Parathyroid adenoma (tissue), 2 donors: ENCODE results near the gene CHTF8.

ENCODE experiments used
- H2AFZ ChIP-seq: fragments of 300-600 bp; sonication (generic); one replicate; pipeline ENCODE4 v1.7.0; 2017; ENCODE audit warnings: antibody characterized with exemption, mild to moderate bottlenecking
- H3K27ac ChIP-seq: fragments of 300-600 bp; sonication (generic); one replicate; pipeline ENCODE4 v1.7.0; 2017
- H3K27me3 ChIP-seq: fragments of 300-600 bp; sonication (generic); one replicate; pipeline ENCODE4 v1.7.0; 2017; ENCODE audit warnings: low read length; ENCODE audit not compliant: control insufficient read depth, insufficient read depth
- H3K36me3 ChIP-seq: fragments of 300-600 bp; sonication (generic); one replicate; pipeline ENCODE4 v1.7.0; 2017; ENCODE audit warnings: low read length; ENCODE audit not compliant: control insufficient read depth, insufficient read depth
- H3K4me1 ChIP-seq: fragments of 300-600 bp; sonication (generic); one replicate; pipeline ENCODE4 v1.7.0; 2017; ENCODE audit warnings: control low read depth
- H3K4me2 ChIP-seq: fragments of 300-600 bp; sonication (generic); one replicate; pipeline ENCODE4 v1.7.0; 2017; ENCODE audit warnings: low read length
- H3K4me3 ChIP-seq: fragments of 300-600 bp; sonication (generic); one replicate; pipeline ENCODE4 v1.7.0; 2017; ENCODE audit warnings: low read depth, low read length
- H3K79me2 ChIP-seq: fragments of 300-600 bp; sonication (generic); one replicate; pipeline ENCODE4 v1.7.0; 2017; ENCODE audit warnings: control low read depth
- H3K9ac ChIP-seq: fragments of 300-600 bp; sonication (generic); one replicate; pipeline ENCODE4 v1.7.0; 2017; ENCODE audit warnings: mild to moderate bottlenecking
- H3K9me3 ChIP-seq: fragments of 300-600 bp; sonication (generic); one replicate; pipeline ENCODE4 v1.7.0; 2017; ENCODE audit warnings: low read length; ENCODE audit not compliant: control insufficient read depth
- TF ChIP-seq, protein P1 (sequence below): fragments of 300-600 bp; sonication (generic); IDR thresholded peaks from one replicate; pipeline ENCODE4 v1.7.0; 2017; ENCODE audit warnings: antibody characterized with exemption, mild to moderate bottlenecking
- donor health status: primary hyperparathyroidism.

The CHTF8 gene

DNA sequence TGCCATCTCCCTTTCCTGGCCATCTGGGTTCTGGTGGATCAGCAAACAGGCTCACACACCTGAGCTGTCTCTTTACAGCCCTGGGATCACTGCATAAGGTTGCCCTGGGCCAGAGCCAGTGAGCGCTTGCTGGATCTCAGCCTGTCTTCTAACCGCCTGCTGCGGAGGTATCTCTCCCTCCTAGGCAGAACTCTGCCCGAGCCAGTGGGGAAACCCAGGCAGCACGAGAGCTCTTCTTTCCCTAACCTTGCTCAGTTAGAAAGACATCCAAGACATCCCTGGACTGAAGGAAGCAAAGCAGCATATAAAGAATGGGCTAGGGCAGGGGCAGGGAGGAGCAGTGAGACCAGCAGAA is 20.5 kb downstream of the CHTF8 start:
- Histone ChIP-seq H3K79me2 (peaks cover 5% of the 10 kb centered on the region), H3K9me3 (no peaks in the 10 kb centered on the region), H2AFZ (no peak overlapping the region)

DNA sequence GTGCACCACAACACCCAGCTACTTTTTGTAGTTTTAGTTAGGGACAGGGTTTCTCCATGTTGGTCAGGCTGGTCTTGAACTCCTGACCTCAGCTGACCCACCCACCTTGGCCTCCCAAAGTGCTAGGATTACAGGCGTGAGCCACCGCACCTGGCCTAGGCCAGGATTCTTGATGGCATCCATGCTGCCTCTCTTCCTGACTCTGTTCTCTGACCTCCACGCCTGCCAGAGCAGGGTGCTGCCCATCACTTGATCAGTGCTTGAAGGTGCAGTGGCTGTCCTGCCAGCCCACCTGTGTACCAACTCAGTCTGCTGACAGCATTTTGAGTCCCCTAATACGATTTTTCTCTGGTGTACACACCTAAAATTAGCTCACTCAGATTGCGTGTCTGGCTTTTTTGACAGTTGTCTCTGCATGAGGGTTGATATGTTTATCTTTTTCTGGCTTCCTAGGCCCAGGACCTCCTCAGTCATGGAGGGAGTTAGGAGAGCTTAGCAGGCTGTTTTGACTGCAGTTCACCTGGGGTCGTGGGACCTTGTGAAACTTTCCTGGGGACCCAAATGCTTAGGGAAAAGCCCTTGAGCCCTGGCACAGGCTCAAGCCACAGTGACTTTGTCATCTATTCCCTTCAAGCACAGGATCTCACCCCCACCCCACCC is 21.0 kb downstream of the CHTF8 start:
- no peaks in the 10 kb centered on the region for H3K27me3 ChIP-seq
- H3K4me1 ChIP-seq, result peaks cover 8% of the 10 kb centered on the region
- no peak overlapping the region for H3K4me2 ChIP-seq
- TF ChIP-seq, protein P1, sequence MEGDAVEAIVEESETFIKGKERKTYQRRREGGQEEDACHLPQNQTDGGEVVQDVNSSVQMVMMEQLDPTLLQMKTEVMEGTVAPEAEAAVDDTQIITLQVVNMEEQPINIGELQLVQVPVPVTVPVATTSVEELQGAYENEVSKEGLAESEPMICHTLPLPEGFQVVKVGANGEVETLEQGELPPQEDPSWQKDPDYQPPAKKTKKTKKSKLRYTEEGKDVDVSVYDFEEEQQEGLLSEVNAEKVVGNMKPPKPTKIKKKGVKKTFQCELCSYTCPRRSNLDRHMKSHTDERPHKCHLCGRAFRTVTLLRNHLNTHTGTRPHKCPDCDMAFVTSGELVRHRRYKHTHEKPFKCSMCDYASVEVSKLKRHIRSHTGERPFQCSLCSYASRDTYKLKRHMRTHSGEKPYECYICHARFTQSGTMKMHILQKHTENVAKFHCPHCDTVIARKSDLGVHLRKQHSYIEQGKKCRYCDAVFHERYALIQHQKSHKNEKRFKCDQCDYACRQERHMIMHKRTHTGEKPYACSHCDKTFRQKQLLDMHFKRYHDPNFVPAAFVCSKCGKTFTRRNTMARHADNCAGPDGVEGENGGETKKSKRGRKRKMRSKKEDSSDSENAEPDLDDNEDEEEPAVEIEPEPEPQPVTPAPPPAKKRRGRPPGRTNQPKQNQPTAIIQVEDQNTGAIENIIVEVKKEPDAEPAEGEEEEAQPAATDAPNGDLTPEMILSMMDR, result no peak
- no peaks in the 10 kb centered on the region for H3K9me3 ChIP-seq
- H3K36me3 ChIP-seq, result no peaks in the 10 kb centered on the region
- no peak overlapping the region for H3K4me3 ChIP-seq
- H3K79me2 ChIP-seq, result peaks cover 4% of the 10 kb centered on the region
- no peak overlapping the region for H3K9ac ChIP-seq
- no peak overlapping the region for H2AFZ ChIP-seq
- H3K27ac ChIP-seq, result no peak overlapping the region

More for the DNA sequence above, 20.5 kb downstream of the CHTF8 start:
- no peaks in the 10 kb centered on the region for H3K36me3 ChIP-seq
- H3K27ac ChIP-seq, result no peak overlapping the region
- no peak overlapping the region for H3K4me2 ChIP-seq
- no peaks in the 10 kb centered on the region for H3K27me3 ChIP-seq
- no peak overlapping the region for H3K4me3 ChIP-seq
- TF ChIP-seq, protein P1, result no peak
- no peak overlapping the region for H3K9ac ChIP-seq
- H3K4me1 ChIP-seq, result peaks cover 13% of the 10 kb centered on the region

DNA sequence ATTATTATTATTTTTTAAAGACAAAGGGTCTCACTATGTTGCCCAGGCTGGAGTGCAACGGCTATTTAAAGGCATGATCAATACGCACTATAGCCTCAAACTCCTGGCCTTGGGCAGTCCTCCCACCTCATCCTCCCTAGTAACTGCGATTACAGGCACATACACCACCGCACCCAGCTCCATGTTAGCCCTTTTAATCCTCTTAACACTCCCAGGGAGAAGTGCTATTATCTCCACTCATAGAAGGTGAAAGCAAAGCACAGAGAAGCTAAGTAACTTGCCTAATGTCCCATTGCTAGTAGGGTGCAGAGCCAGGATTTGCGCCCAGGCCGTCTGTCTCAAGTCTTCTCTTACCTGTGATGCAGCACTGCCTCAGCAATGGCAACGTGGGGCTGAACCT is 22.0 kb downstream of the CHTF8 start:
- Histone ChIP-seq H3K9me3 (no peaks in the 10 kb centered on the region), H3K4me2 (no peak overlapping the region), H3K9ac (no peak overlapping the region), H3K27me3 (no peaks in the 10 kb centered on the region), H3K79me2 (peaks cover 4% of the 10 kb centered on the region), H2AFZ (no peak overlapping the region), H3K4me1 (peaks cover 5% of the 10 kb centered on the region), H3K4me3 (no peak overlapping the region), H3K36me3 (no peaks in the 10 kb centered on the region), H3K27ac (no peak overlapping the region)
- TF ChIP-seq, protein P1, result no peak

DNA sequence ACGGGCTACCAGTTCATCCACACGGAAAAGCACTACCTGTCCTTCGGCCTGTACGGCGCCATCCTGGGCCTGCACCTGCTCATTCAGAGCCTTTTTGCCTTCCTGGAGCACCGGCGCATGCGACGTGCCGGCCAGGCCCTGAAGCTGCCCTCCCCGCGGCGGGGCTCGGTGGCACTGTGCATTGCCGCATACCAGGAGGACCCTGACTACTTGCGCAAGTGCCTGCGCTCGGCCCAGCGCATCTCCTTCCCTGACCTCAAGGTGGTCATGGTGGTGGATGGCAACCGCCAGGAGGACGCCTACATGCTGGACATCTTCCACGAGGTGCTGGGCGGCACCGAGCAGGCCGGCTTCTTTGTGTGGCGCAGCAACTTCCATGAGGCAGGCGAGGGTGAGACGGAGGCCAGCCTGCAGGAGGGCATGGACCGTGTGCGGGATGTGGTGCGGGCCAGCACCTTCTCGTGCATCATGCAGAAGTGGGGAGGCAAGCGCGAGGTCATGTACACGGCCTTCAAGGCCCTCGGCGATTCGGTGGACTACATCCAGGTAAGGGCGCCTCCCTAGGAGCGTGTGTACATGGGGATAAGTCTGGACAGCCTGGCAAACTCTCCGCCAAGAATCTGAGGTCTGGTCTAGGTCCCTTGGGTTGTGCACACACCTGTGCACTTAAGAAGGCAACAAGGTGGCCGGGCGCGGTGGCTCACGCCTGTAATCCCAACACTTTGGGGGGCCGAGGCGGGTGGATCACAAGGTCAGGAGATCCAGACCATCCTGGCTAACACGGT is 22.7 kb downstream of the CHTF8 start:
- peaks cover 5% of the 10 kb centered on the region for H3K4me1 ChIP-seq
- no peak overlapping the region for H3K9ac ChIP-seq
- H3K27me3 ChIP-seq, result no peaks in the 10 kb centered on the region
- H2AFZ ChIP-seq, result no peak overlapping the region
- no peaks in the 10 kb centered on the region for H3K9me3 ChIP-seq
- TF ChIP-seq, protein P1, result no peak
- H3K79me2 ChIP-seq, result peaks cover 4% of the 10 kb centered on the region
- H3K27ac ChIP-seq, result no peak overlapping the region
- no peaks in the 10 kb centered on the region for H3K36me3 ChIP-seq
- H3K4me2 ChIP-seq, result no peak overlapping the region
- H3K4me3 ChIP-seq, result no peak overlapping the region

DNA sequence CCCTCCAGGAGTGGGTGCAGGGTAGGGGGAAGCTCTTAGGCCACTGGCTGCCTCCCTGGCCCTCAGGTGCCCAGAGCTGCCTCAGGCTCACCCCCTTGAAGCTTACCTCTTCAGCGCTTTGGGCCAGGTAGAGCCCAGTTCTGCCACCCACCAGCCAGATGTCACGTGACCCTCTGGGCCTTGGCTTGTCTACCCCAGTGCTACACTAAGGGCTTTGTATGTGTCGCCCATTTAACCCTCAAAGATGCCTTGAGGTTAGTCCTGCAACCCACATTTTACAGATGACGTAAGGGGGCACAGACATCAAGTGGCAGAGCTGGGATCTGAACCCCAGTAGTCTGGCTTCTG is 23.5 kb downstream of the CHTF8 start:
- TF ChIP-seq, protein P1, result no peak
- H3K4me2 ChIP-seq, result no peak overlapping the region
- no peak overlapping the region for H3K4me3 ChIP-seq
- no peaks in the 10 kb centered on the region for H3K27me3 ChIP-seq
- peaks cover 2% of the 10 kb centered on the region for H3K79me2 ChIP-seq
- no peak overlapping the region for H3K9ac ChIP-seq
- H3K36me3 ChIP-seq, result no peaks in the 10 kb centered on the region
- H3K4me1 ChIP-seq, result peaks cover 5% of the 10 kb centered on the region
- H3K27ac ChIP-seq, result no peak overlapping the region
- no peak overlapping the region for H2AFZ ChIP-seq
- H3K9me3 ChIP-seq, result no peaks in the 10 kb centered on the region
